Superior temporal gyrus (tissue), 1 donor: Measurements from ENCODE around the gene STN1.
"Not testable (repeated sequence)": the region's sequence is repeated elsewhere in the genome, so short reads cannot be mapped to it uniquely, and the experiment has no call there.

ENCODE experiments used
- DNase-seq: peaks from one replicate; pipeline ENCODE4 v3.0.0-alpha.2; 2016; ENCODE audit errors: extremely low spot score

STN1 gene

DNA sequence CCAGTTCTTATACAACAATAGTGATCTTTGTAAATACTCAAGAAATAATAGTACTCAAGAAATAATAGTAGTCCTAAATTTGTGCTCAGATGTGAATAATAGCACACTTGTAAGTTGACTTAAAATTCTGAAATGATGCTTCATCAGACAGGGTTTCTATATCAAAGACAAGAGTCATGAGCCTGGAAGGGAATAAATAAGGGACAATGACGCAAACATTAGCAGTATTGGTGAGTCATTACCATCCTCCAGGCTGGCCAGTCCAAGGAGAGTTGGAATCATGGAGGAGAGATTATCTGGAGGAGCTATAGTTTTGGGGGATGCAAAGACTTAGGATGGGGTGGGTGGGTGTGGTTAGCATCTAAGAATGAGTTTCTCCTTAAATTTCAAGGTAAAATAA, 56.5 kb downstream of the STN1 start:
- no peak for DNase-seq

DNA sequence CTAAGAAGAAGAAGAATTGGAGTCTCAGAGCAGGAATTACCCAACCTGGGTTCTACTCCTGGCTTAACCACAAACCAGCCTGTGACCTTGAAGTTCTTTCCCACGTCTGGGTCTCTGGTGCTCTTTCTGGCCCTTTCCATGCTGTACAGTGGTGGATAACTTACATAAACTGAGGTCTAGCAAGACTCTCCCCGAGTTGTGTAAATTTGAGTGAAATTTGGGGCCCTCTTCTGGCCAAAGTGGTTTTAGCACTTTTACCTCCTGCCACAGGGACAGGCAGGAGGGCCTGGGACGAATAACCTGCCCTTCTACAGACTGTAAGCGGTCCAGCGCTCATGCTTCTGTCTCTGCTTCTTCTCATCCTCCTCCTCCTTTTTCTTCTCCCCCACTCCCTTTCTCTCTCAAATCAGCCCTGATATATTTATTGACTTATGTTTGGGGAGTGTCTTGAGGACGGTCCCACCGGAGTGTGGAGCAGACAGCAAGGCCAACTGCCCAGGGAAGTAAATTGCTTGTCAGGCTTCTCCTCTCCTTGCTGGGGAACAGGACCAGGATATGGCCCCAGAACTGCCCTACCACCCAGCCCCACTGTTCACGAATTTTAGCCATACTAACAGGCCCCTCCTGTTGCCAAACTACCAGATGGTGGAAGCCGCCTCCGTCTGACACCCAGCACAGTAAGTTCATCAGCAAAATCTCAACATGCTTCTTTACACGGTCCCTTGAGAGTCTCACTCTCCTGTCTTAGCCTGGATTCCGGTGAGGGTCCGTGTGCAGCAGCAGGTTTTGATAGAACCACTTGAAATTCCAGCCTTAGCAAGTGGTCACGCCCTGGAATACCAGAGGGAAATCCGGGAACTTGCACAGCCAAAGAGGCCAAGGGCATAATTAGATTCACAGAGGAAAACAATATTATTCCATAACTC, 58.6 kb downstream of the STN1 start:
- DNase-seq = peak; percentile 93

DNA sequence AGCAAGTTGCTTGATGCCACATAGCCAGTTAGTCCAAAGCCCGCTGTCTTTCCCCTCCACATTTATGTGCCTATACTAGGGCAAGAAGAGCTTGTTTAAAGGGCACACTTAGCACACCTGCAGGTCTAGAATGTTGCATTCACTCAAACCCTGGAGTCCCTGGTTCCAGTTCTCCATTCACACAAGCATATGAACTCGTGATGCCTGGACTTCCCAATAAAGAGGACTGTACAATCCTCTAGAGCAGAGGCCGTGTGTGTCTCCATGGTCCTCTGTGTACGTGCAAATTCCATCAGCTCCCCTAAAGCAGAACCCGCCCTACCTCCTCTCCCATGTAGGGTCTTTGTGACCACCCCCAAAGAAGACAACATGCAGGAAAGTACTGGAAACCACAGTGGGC, 59.6 kb downstream of the STN1 start:
- DNase-seq = no peak

DNA sequence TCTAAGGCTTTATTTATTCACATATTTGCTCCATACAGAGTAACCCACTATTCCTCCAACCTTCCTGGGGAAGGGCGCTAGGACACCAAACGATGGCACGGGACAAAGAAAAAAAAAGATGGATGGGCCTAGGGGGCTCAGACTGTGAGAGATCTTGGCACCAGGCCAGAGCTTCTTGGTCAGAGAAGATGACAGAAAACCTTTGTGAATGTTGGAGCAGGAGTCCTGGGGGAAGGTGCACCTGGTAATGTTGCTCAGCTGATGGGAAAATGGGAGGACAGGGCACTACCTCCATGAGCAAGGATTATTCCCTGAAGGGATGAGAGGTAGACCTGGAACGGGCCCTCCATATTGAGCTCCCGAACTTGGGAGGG, 61.2 kb downstream of the STN1 start:
- no peak for DNase-seq

DNA sequence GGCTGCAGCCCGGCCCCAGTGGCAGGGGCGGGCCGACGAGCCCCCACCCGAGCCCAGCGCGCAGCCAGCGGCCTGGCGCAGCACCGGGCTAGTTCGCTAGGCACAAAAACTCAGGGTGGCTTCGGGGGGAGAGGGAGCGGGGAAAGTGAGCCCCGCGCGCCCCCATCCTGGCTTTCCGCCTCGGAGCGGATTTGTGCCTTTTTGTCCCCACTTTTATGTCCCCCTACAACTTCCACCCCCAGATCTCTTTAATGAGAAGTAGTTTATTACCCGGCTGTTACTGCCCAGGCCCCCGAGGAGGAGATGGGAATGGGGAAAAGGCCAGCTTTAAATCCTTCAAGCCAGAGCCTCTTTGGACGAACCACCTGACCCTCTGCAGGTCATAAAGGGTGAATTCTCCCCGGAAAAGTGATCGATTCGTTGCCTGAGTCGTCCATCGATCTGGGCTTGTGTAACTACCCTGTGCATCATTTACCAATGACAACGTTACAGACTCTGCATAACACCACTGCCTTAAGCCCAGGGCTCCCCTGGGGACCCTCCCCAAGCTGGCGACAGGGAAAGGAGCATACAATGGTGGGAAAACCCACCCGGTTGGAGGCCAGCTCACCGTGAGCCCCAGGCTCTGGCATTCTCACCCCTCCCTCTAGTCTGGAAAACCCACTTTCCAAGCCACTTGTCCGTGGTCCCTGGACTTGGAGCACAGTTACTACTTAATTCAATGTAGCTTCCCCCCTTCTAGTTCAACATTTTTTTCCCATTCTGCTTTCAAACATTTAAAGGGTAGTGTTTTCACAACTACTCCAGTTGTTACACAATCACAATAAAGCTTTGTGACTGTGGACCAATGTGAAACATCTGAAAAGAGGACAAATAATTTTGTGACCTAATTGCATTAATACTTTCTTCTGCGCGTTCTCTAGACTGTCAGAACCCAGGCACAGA, 61.9 kb downstream of the STN1 start:
- no peak for DNase-seq

DNA sequence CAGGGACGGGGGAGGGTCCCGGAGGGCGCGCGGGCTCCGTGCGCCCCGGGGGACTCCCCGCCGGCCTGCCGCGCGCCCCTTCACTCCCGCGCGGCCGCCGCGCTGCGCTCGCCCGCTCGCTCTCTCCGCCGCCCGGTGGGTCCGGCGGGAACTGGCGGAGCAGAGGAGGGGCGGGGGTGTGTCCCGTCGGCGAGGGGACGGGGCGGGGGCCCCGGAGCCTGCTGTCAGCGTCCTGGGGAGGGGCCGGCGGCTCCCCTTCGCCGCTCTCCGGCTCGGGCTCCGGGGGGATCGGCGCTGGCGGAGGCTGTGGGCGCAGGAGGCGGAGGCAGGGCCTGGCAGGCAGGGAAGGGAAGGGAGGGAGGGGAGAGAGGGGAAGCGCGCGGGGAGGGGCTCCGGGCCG, 62.6 kb downstream of the STN1 start, which contains the start of gene SH3PXD2A:
TSS of gene SH3PXD2A (minus strand) at position 153 of the 400 bp plus-strand sequence. CDS start 310 bp downstream, outside the sequence.
- DNase-seq = no peak

DNA sequence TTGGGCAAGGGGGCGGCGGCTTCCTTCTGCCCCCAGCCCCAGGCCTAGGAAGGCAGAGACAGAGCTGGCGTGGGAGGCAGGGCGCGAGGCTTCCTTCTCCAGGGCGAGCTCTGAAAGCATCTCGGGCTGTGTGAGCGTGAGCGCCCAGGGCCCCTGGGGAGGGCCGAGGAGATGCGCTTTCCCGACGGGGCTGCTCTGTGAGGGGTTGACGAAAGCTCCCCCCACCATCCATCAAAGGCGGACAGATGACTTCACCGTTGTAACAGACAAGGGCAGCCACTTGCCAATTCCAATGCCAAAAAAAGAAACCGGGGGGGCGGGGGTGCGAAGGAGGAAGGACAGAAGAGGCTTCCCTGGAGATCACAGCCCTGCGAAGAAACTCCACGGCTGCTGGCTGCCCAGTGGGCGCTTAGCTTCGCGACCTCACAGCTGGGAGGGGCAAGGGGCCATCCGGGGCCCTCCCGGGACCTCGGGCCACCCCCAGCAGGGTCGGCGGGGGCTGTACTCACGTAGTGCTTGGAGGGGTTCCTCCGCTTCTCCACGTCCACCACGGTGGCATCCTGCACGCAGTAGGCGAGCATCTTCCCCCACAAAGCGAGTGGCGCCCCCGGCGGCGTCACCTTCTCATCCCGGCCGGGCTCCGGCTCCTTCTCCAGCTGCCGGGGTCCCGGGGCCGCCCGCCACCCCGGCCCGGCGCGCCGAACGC, 63.1 kb downstream of the STN1 start:
- DNase-seq = no peak

DNA sequence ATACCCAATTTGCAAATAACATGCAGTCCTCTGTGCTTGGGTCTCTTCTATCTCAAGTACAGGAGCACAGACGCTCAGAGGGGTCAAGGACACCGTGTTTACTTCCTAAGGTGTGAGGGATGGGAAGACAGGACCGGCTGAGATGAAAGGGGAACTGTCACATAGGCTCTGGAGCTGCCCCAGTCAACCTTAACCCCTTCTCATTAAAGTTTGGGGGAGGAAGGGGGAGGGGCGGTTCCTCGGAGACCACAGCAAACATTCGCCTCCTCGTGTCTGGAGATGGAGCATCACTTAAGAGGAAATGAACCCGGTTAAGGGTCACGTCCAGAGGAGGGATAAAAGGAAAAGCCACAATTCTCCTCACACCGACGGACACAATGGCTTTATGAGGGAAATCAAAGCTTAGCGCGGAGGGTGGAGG, 63.7 kb downstream of the STN1 start:
- no peak for DNase-seq

DNA sequence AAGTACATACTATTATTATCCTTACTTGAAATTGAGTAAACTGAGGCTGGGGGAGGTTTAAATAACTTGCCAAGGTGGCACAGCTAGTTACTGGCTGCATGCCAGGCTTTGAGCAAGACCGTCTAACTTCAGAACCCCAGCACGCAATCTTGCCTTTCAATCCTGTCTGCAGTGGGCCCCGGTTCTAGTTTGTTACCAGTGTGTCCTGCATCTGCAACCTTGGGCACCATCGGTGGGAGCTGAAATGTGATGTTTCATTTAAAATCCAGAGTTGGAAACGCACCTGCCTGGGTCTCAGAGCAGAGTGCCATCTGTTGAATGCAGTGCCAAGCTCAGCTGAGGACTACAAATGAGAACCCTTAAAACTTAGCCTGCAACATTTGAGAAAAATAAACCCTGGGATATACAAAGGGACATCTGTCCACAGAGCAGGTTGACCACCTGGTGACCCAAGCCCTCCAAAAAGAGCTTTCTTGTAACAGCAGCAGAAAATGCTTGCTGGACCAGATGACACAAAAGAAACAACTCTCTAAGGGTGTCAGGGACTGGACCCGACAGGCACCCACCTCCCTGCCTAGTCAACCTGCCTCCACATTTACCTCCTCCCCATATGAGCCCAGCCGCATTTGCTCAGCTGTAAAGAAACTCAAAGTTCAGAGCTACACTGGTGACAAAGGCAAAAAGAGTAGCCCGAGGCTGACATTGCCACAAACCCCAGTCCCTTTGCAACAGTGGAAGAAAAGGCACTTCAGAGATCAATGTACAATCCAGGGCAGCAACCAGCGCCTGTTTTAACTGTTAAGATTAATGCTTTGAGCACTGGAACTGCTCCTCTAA, 64.3 kb downstream of the STN1 start:
- DNase-seq = peak; percentile 47

DNA sequence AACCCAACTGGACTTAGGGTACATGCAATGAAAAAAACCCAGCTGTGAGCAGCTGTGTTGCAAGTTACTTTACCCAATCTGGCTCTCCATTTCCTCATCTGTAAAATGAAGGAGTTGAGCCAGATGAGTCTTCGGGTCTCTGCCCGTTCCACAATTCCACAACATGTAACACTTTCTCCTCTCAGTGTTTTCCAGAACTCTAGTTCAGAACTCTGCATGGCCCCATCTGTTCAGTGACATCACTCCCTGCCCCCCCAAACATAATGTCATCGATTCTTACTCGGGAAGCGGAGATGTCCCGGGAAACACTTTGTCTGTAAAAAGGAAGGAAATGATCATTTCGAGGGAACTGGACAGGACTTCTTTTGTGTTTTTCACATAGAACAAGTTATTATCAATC, 65.1 kb downstream of the STN1 start:
- DNase-seq = no peak

DNA sequence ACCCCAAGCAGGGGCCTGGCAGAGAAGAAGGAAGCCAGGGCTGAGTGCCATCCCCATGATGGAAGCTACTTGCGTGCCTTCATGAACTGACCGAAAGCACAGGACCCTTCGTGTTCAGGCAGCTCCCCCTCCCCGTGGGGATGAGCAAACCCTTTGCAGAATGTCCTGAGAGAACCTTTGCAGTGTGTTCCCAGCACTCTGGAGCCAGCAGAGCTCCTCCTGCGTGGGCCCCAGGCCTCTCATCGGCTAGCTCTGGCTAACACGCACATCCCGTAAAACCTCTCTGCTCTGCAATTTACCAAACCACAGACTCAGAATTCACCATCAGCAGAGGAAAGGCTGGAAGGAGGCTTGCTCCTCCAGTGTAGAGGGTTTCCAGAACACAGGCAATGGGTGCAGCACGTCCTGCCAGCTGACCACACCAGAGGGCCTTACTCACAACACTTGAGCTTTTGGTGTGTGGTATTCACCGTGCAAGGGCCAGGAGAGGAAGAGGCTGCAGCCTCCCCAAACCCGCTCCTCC, 65.7 kb downstream of the STN1 start:
- DNase-seq = no peak

DNA sequence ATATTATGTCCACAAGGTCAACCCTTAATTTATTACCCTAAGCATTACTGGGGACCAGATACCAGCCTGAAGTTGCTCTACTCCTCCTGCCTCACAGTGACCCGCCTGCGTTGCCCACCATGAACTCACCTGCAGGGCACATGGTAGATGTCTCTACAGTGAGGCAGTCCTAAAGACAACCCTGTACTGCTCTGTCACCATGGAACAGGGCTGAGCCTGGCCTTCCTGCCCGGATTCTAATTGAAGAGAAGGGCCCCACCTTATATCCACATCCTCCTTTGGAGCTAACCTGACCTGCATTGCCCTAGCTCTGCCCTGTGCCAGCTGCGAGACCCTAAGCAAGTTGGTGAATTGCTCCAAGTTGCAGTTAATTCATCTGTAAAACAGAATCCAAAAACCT, 66.7 kb downstream of the STN1 start:
- no peak for DNase-seq

DNA sequence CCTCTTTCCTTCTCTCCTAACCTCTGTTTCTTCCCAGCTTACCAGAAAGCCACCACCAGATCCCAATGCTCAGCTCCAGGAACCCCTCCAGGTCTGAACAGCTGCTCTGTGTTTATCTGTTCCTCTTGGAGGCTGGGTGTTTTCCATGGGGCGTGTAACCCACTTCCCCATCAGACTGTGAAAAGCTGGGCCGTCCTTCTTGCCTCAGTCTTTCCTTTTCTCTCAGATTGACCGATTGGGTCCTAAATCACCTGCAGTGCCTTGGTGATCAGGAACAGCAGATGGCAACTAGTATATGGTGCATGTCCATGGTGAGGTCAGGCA, 67.5 kb downstream of the STN1 start:
- no peak for DNase-seq

DNA sequence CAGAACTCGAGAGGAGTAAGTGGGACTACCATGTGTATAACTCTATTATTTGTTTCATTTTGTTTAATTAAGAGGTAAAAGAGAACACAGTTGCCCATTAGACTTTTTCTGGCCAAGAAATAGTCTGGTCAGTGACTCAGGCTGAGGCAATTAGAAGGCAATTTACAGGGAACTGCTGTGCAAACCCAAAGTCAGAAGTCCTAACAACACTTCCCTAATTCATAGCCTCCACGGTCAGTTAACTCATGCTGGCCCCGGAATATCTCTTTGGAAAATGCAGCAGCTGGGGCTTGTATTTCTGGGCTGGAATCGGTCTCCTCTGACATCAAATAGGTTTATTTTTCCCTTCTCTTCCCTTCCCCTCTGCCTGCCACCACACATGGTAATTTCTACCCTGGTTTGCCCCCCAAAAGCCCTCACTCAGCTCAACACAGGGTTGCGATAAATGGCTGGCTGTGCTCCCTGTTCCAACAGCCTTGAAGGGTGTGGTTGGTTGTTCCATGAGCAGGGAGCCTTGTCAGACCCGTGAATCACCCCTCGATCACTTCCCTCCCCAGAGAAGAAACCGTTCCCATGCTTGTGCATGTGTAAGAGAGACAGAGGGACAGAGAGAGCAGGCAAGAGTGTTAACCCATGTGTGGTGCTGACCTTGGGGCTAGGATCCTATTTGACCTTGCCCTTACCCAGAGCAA, 68.0 kb downstream of the STN1 start:
- no peak for DNase-seq

DNA sequence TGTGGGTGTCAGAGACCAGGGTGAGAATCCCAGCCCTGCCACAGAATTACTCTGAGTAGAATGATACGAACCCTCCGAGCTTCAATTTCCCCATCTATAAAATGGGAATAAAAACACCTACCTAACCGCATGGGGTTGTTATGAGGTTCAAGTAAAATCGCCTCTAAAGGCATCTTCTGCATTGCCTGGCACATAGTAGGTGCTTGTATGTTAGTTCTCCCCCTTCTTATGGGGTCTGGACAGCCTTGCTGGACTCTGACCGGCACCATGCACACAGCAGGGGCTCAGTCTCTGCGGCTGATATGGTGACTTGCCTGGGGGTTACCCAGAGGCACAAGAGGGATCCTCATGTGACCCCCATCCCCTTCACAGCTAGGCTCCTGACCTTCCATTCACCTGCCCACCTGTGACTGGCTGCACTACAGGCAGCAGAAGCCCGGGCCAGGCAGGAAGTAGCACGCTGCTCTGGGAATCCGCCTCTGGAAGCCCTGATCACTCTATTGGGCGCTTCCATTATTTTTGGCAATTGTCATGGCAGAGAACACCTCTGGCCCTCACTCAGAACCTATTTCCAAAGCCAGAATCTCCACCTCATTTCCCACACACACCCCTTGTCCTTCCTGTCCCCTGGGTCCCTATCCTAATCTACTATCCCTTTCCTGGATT, 68.6 kb downstream of the STN1 start:
- no peak for DNase-seq

DNA sequence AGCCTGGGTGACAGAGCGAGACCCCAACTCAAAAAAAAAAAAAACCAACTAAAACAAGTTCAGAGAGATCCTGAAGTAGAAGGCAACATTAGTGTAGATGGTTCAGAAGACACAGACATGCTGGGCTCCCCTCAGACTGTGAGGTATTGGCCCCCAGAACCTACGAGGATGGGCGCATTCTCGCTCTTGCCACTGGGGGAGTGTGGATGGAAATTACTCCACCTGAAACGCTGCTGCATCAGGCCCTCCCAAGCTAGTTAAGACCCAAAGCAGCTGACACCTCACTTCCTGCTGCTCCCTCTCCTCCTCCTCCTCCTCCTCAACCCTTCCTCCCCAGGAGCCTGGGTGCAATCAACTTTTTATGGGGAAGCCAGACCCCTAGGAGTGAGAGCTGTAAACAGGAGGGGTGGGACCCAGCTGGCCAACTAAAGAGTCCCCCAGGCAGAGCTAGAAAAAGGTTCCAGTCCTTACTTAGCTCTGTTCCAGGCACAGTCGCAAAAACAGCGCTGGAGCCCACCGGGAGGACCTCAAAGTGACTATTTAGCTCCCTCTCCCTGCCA, 70.0 kb downstream of the STN1 start:
- no peak for DNase-seq

DNA sequence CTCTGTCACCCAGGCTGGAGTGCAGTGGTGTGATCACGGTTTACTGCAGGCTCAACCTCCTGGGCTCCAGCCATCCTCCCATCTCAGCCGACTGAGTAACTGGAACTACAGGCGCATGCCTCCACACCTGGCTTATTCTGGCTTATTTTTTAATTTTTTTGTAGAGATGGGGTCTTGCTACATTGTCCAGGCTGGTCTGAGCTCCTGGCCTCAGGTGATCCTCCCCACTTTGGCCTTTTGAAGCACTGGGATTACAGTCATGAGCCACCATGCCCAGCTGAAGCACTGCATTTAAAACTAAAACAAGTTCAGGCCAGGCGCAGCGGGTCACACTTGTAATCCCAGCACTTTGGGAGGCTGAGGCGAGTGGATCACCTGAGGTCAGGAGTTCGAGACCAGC, 70.6 kb downstream of the STN1 start:
- no peak for DNase-seq

DNA sequence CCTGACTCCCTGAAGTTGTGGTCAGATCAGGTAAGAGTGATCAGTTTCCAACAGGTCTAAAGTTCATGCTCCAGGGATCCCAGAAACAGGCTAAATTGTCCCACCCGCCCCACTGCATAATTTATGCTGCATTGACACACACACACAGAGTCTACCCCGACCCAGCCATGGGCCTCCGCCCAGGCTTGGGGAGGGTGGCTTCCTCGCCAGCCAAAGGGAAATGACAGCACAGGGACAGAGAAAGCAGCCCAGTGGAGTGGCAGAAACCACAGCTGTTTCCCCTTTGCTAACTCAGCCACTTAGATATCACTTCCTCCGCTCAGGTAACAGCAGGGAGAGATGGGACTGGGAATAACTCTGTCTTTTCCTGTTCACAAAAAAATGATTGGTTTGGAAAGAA, 72.0 kb downstream of the STN1 start:
- DNase-seq = no peak

DNA sequence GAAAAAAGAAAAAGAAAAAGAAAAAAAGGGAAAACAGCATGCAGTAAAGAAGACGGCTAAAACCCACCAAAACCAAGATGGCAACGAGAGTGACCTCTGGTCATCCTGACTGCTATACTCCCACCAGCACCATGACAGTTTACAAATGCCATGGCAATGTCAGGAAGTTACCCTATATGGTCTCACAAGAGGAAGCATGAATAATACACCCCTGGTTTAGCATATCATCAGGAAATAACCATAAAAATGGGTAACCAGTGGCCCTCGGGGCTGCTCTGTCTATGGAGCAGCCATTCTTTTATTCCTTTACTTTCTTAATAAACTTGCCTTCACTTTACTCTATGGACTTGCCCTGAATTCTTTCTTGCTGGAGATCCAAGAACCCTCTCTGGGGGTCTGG, 72.6 kb downstream of the STN1 start:
- DNase-seq = not testable (repeated sequence)
